ENCODE results near the gene ABHD15.

The ABHD15 gene

GRCh38 chr17:29595107-29595942 lies 28.5 kb upstream of the ABHD15 start:
- no peak for DNase-seq

- DNase-seq: no peak
Observed at GRCh38 chr17:29594519-29595090, 27.8 kb upstream of the ABHD15 start.

- DNase-seq: peak in 3 of 56 donors; percentile 24 to 37 (median 29)
Observed at GRCh38 chr17:29593591-29594518, 27.0 kb upstream of the ABHD15 start.

GRCh38 chr17:29592850-29593551 lies 26.2 kb upstream of the ABHD15 start, which contains the start of gene ANKRD13B:
ANKRD13B (plus strand) TSS chr17:29593132; CDS start chr17:29593622, 490 bp downstream.
- peak in 46 of 56 donors; percentile 28 to 83 (median 60) for DNase-seq

GRCh38 chr17:29591737-29592608 lies 25.1 kb upstream of the ABHD15 start:
- peak in 55 of 56 donors; percentile 39 to 94 (median 84) for DNase-seq

GRCh38 chr17:29591146-29591736 lies 24.4 kb upstream of the ABHD15 start:
- peak in 19 of 56 donors; percentile 28 to 70 (median 57) for DNase-seq

- DNase-seq: peak in 15 of 56 donors; percentile 28 to 70 (median 57)
Observed at GRCh38 chr17:29590411-29591145, 23.7 kb upstream of the ABHD15 start.

GRCh38 chr17:29589524-29590410 lies 22.9 kb upstream of the ABHD15 start, which contains the start of gene GIT1:
GIT1 (minus strand) TSS chr17:29589648; CDS start chr17:29589378, 270 bp downstream.
- DNase-seq: peak in 49 of 56 donors; percentile 28 to 90 (median 72)

GRCh38 chr17:29588562-29589411 lies 21.9 kb upstream of the ABHD15 start:
- peak in 16 of 56 donors; percentile 22 to 55 (median 38) for DNase-seq

GRCh38 chr17:29588017-29588561 lies 21.3 kb upstream of the ABHD15 start:
- no peak for DNase-seq

GRCh38 chr17:29587591-29587990 lies 20.8 kb upstream of the ABHD15 start:
- no peak for DNase-seq

GRCh38 chr17:29586676-29587469 lies 20.0 kb upstream of the ABHD15 start:
- no peak for DNase-seq

GRCh38 chr17:29585080-29585751 lies 18.4 kb upstream of the ABHD15 start:
- no peak for DNase-seq

GRCh38 chr17:29584452-29585079 lies 17.7 kb upstream of the ABHD15 start:
- DNase-seq: peak in 49 of 56 donors; percentile 33 to 89 (median 71)
